ENCODE results near the gene LAMP2. TPM values are rescaled to one million over a fixed set of nuclear protein-coding genes. Genes with fewer than 3 reads are reported as not detected.
A peak's percentile ranks its signal among the peaks of the same experiment; 100 is the strongest.

Gene LAMP2
- total and polyA plus RNA-seq, 9 of the 15 experiments (the other 6 are each of a cell fraction or from before 2014, with no cell fraction given) = 22.3 to 77.7 (median 48.6) TPM

- no peak for TF ChIP-seq ZNF277 (CRISPR knock-in tag; IDR thresholded peaks at IDR 0.05; ENCODE audit: borderline replicate concordance)
- peak; percentile 43; the same call in 1 of the 2 replicates for TF ChIP-seq TOE1 (IDR thresholded peaks at IDR 0.05; ENCODE audit: borderline replicate concordance)
- TF ChIP-seq TOE1 (CRISPR knock-in tag; IDR thresholded peaks at IDR 0.05; ENCODE audit: borderline replicate concordance, low read depth) = no peak
- no peak for TF ChIP-seq ZBTB2 (IDR thresholded peaks at IDR 0.05)
- no peak for TF ChIP-seq ZBTB40 (IDR thresholded peaks at IDR 0.05)
- TF ChIP-seq ZBTB40 (CRISPR knock-in tag; IDR thresholded peaks at IDR 0.05) = no peak
- peak; percentile 42; the same call in 1 of the 2 replicates for TF ChIP-seq ZBTB33 (CRISPR knock-in tag; IDR thresholded peaks at IDR 0.05)
- peak; percentile 16; the same call in 1 of the 2 replicates for TF ChIP-seq POLR2AphosphoS5 (IDR thresholded peaks at IDR 0.05; ENCODE audit: control insufficient read depth, insufficient read depth, low read depth, low read length)
- peak; percentile 80 for TF ChIP-seq POLR2G (IDR thresholded peaks at IDR 0.05; ENCODE audit: low read depth, low read length)
- TF ChIP-seq DPF2 (IDR thresholded peaks at IDR 0.05) = peak; percentile 47; the same call in 1 of the 2 replicates
- 0 out of 2 replicates have a peak, but pooled peaks have one; percentile 41 for TF ChIP-seq XRCC5 (IDR thresholded peaks at IDR 0.05; ENCODE audit: low read depth, low read length)
- no peak for TF ChIP-seq GTF2F1 (IDR thresholded peaks at IDR 0.05; ENCODE audit: low read depth, low read length)
Observed at GRCh38 chrX:120485638-120486520, 16.8 kb upstream of the LAMP2 start (continued).

Data from K562 (cell line).